Keratinocyte (primary cell): ENCODE results near the gene PTPRN2. TPM values are rescaled to one million over a fixed set of nuclear protein-coding genes. Genes with fewer than 3 reads are reported as not detected.

Experiments used
- DNase-seq: peaks from one replicate; pipeline ENCODE4 v3.0.0-alpha.2; 2011; ENCODE audit warnings: low read depth, missing footprints, low spot score
- FAIRE-seq: peaks from 2 replicates; lab custom pipeline; 2011; peaks lifted over from hg19 to GRCh38; lab: Jason Lieb, UNC
- H2AFZ ChIP-seq: 2 replicates; pipeline ENCODE4 v1.6.0; 2012; ENCODE audit warnings: low read length, control low read depth, inconsistent platforms; ENCODE audit not compliant: control insufficient read depth
- H3K27ac ChIP-seq: 2 replicates; pipeline ENCODE4 v1.5.1; 2011; ENCODE audit warnings: low read length; ENCODE audit not compliant: control insufficient read depth, insufficient read depth
- H3K27me3 ChIP-seq: 3 replicates; pipeline ENCODE4 v1.6.0; 2011; ENCODE audit warnings: low read length; ENCODE audit not compliant: control insufficient read depth, insufficient read depth; ENCODE audit errors: extremely low read depth
- H3K36me3 ChIP-seq, 2 experiments: 2 replicates in 1 of 2; 3 replicates in 1 of 2; pipeline ENCODE4 v1.5.1; 2011; ENCODE audit warnings: low read length in 2 of 2, mild to moderate bottlenecking in 1 of 2; ENCODE audit not compliant: control insufficient read depth in 2 of 2, insufficient read depth in 2 of 2; ENCODE audit errors: extremely low read depth in 1 of 2
- H3K4me1 ChIP-seq: 3 replicates; pipeline ENCODE4 v1.5.1; 2011; ENCODE audit warnings: low read length; ENCODE audit not compliant: control insufficient read depth, insufficient read depth; ENCODE audit errors: extremely low read depth
- H3K4me2 ChIP-seq: 3 replicates; pipeline ENCODE4 v1.6.0; 2011; ENCODE audit warnings: low read depth, low read length; ENCODE audit not compliant: control insufficient read depth, insufficient read depth; ENCODE audit errors: extremely low read depth
- H3K4me3 ChIP-seq, 3 experiments: fragments of 200-600 bp in 1 of 3; sonication (generic) in 1 of 3; 2 replicates in 2 of 3; 3 replicates in 1 of 3; pipeline ENCODE4 v1.5.1; 2011 to 2016; ENCODE audit warnings: low read length in 3 of 3, mild to moderate bottlenecking in 3 of 3, control low read depth in 2 of 3, inconsistent platforms in 1 of 3, low read depth in 1 of 3, mixed read lengths in 1 of 3, mixed run types in 1 of 3, moderate library complexity in 1 of 3; ENCODE audit not compliant: control insufficient read depth in 2 of 3, insufficient read depth in 2 of 3; ENCODE audit errors: extremely low read depth in 1 of 3
- H3K79me2 ChIP-seq: 2 replicates; pipeline ENCODE4 v1.6.0; 2012; ENCODE audit warnings: low read length; ENCODE audit not compliant: control insufficient read depth, insufficient read depth
- H3K9ac ChIP-seq: 3 replicates; pipeline ENCODE4 v1.6.0; 2011; ENCODE audit warnings: low read length; ENCODE audit not compliant: control insufficient read depth, insufficient read depth; ENCODE audit errors: extremely low read depth
- H3K9me1 ChIP-seq: 3 replicates; pipeline ENCODE4 v1.6.0; 2011; ENCODE audit warnings: low read length; ENCODE audit not compliant: control insufficient read depth, insufficient read depth; ENCODE audit errors: extremely low read depth
- H3K9me3 ChIP-seq: 2 replicates; pipeline ENCODE4 v1.5.1; 2012; ENCODE audit warnings: low read depth, low read length; ENCODE audit not compliant: control insufficient read depth
- H4K20me1 ChIP-seq: 3 replicates; pipeline ENCODE4 v1.6.0; 2011; ENCODE audit warnings: low read length; ENCODE audit not compliant: control insufficient read depth, insufficient read depth; ENCODE audit errors: extremely low read depth
- CTCF ChIP-seq, 3 experiments: IDR thresholded peaks in 1 of 3; conservative IDR thresholded peaks in 1 of 3; optimal IDR thresholded peaks in 1 of 3; 2 replicates in 2 of 3; 3 replicates in 1 of 3; pipeline versions ENCODE3 to v1.5.1; 2011; ENCODE audit warnings: low read length in 3 of 3, mild to moderate bottlenecking in 3 of 3, moderate library complexity in 2 of 3, control low read depth in 1 of 3, inconsistent platforms in 1 of 3; ENCODE audit not compliant: insufficient read depth in 2 of 3; ENCODE audit errors: extremely low read depth in 1 of 3
- EZH2 ChIP-seq: IDR thresholded peaks from one replicate; pipeline ENCODE4 v1.6.1; 2012; ENCODE audit warnings: inconsistent platforms, mild to moderate bottlenecking, low read length, moderate library complexity
- dilution Hi-C: fragments of 300-500 bp; cut with MboI; formaldehyde crosslinking; loops from one replicate; pipeline ENCODE4 v1.7.0; 2020; ENCODE audit warnings: low sequenced_read_pairs; ENCODE audit not compliant: extremely low pct_ligation_motif_present
- polyA plus RNA-seq, 5 experiments: library from polyadenylated mRNA; depleted of rRNA in 3 of 5; stranded (reverse) in 3 of 5; stranded (forward) in 1 of 5; unstranded in 1 of 5; fragments of >200 nt; gene quantifications; 1 replicate in 1 of 5; 2 replicates in 3 of 5; 3 replicates in 1 of 5; pipeline versions ENCODE4 v1.2.1 to v1.2.3, GENCODE V29; 2011 to 2012; ENCODE audit warnings: missing spikeins in 2 of 5, low read depth in 1 of 5, low replicate concordance in 1 of 5

Gene PTPRN2
- polyA plus RNA-seq, 1 donor (not counting 4 experiments of a cell fraction or from before 2014, with no cell fraction given) = not detected

- DNase-seq (no peak), FAIRE-seq (no peak)
- no peak for TF ChIP-seq EZH2
- no peak for TF ChIP-seq CTCF (optimal IDR thresholded peaks at IDR 0.05 in 1 of 3, IDR thresholded peaks at IDR 0.05 in 1 of 3, conservative IDR thresholded peaks at IDR 0.05 in 1 of 3; ENCODE audit: extremely low read depth in 1 of 3, insufficient read depth in 2 of 3, low read length in 3 of 3)
- Histone ChIP-seq H2AFZ (no peak overlapping the region), H4K20me1 (no peaks in the 10 kb centered on the region), H3K27me3 (no peaks in the 10 kb centered on the region), H3K4me3 (no peak overlapping the region), H3K4me1 (no peaks in the 10 kb centered on the region), H3K27ac (no peak overlapping the region), H3K9me1 (no peaks in the 10 kb centered on the region), H3K9me3 (peaks cover 15% of the 10 kb centered on the region), H3K79me2 (no peaks in the 10 kb centered on the region), H3K9ac (no peak overlapping the region), H3K4me2 (no peak overlapping the region), H3K36me3 (no peaks in the 10 kb centered on the region)
- dilution Hi-C loops = no loop called here
Observed at GRCh38 chr7:157926107-157926506, 661.5 kb downstream of the PTPRN2 start.

GRCh38 chr7:157925383-157925875 lies 662.2 kb downstream of the PTPRN2 start:
- FAIRE-seq (no peak), DNase-seq (no peak)
- Histone ChIP-seq H2AFZ (no peak overlapping the region), H4K20me1 (no peaks in the 10 kb centered on the region), H3K36me3 (no peaks in the 10 kb centered on the region), H3K27me3 (no peaks in the 10 kb centered on the region), H3K4me1 (no peaks in the 10 kb centered on the region), H3K79me2 (no peaks in the 10 kb centered on the region), H3K4me3 (no peak overlapping the region), H3K9ac (no peak overlapping the region), H3K4me2 (no peak overlapping the region), H3K9me1 (no peaks in the 10 kb centered on the region), H3K27ac (no peak overlapping the region), H3K9me3 (peaks cover 12% of the 10 kb centered on the region)
- dilution Hi-C loops = no loop called here
- TF ChIP-seq CTCF (optimal IDR thresholded peaks at IDR 0.05 in 1 of 3, IDR thresholded peaks at IDR 0.05 in 1 of 3, conservative IDR thresholded peaks at IDR 0.05 in 1 of 3; ENCODE audit: extremely low read depth in 1 of 3, insufficient read depth in 2 of 3, low read length in 3 of 3) (no peak), EZH2 (no peak)
